HG02642 (cell line): ENCODE data around the gene STX10.
"Not testable (repeated sequence)": the region's sequence is repeated elsewhere in the genome, so short reads cannot be mapped to it uniquely, and the experiment has no call there.

Experiments used
- ATAC-seq: cut with Tn5 transposase; IDR thresholded peaks from one replicate; pipeline ENCODE4 v1.9.1; 2021; ENCODE audit warnings: mild to moderate bottlenecking; ENCODE audit not compliant: unreplicated experiment, poor library complexity

STX10 gene, protein sequence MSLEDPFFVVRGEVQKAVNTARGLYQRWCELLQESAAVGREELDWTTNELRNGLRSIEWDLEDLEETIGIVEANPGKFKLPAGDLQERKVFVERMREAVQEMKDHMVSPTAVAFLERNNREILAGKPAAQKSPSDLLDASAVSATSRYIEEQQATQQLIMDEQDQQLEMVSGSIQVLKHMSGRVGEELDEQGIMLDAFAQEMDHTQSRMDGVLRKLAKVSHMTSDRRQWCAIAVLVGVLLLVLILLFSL

DNA sequence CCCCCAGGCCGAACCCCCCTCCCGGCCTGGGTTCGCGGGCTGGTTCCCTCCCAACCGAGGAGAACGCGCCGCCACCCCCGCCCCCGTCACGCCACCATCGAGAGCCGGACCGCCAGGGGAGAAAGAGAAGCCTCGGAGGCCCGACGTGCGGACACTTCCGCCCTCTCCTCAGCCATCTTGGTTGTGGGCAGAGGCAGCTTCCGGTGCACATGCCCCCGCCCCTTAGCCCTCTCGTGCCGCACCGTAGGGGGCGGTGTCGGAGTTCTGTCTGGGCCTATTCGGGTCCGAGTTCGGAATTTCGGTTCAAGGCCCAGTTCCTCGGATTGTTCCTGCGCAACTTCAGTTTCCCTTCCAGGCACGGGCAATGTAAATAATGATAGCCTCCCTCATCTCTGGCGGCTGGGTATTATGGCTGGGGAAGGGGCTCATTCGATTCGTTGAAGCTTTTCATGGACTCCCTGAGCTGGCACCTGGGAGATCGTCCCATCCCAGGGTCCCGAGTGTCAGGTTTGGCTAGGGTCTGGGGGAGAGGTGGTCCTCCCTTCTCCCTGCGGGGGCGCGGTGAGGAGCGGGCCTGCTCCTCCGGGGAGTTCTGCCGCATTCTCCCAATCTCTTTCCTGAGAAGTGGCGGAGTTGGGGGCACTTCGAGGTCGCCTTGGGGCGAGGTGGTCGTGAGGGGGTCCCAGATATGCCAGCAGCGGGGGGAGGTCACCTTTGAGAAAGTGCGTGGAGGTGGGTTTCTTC, at the start of gene STX10, which contains the start of gene IER2:
Gene STX10 (minus strand): TSS at position 189 of the 744 bp plus-strand sequence. CDS start 202 bp downstream, outside the sequence.
Gene IER2 (plus strand): TSS at position 225 of the 744 bp plus-strand sequence. CDS start 2,776 bp downstream, outside the sequence.
- peak; percentile 40 for ATAC-seq

DNA sequence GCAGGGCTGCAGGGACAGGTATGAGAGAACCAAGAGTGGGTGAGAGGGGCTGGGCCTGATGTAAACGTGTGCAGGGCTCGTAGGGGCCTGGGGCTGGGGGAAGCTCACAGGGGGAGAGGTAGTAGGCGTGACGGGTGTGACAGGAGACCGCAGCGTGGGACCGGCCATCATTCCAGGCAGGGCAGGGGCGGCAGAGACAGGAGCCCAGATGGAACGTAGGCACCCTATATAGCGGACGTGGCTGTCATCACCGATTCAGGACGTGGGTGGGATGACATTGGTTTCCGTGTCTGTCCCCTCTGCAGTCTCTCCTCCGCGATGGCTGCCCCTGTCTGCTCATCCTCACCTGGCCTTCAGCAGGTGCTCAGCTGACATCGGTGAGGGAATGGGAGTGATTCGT, 48.5 kb upstream of the STX10 start:
- ATAC-seq = no peak

- no peak for ATAC-seq
Observed at GRCh38 chr19:13195678-13196077, 45.5 kb upstream of the STX10 start.

GRCh38 chr19:13190781-13191540, 40.8 kb upstream of the STX10 start:
- no peak for ATAC-seq

GRCh38 chr19:13189600-13189999, 39.4 kb upstream of the STX10 start:
- ATAC-seq = no peak

- ATAC-seq = no peak
Observed at GRCh38 chr19:13187419-13187818, 37.2 kb upstream of the STX10 start.

DNA sequence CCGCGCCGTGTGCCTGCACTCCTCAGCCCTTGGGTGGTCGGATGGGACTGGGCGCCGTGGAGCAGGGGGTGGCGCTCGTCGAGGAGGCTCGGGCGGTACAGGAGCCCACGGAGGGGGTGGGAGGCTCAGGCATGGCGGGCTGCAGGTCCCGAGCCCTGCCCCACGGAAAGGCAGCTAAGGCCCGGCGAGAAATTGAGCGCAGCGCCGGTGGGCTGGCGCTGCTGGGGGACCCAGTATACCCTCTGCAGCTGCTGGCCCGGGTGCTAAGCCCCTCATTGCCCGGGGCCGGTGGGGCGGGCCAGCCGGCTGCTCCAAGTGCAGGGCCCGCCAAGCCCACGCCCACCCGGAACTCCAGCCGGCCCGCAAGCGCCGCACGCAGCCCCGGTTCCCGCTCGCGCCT, 36.5 kb upstream of the STX10 start:
- ATAC-seq = not testable (repeated sequence)

DNA sequence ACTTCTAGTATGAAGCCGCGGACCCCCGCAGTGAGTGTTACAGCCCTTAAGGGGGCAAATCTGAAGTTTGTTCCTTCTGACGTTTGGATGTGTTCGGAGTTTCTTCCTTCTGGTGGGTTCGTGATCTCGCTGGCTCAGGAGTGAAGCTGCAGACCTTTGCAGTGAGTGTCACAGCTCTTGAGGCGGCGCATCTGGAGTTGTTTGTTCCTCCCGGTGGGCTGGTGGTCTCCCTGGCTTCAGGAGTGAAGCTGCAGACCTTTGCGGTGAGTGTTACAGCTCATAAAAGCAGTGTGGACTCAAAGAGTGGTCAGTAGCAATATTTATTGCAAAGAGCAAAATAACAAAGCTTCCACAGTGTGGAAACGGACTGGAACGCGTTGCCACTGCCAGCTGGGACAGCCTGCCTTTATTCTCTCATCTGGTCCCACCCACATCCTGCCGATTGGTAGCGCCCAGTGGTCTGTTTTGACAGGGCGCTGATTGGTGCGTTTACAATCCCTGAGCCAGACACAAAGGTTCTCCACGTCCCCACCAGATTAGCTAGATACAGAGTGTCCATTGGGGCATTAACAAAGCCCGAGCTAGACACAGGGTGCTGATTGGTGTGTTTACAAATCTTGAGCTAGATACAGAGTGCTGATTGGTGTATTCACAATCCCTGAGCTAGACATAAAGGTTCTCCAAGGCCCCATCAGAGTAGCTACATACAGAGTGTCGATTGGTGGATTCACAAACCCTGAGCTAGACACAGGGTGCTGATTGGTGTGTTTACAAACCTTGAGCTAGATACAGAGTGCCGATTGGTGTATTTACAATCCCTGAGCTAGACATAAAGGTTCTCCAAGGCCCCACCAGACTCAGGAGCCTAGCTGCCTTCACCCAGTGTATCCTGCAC, 35.8 kb upstream of the STX10 start:
- not testable (repeated sequence) for ATAC-seq

GRCh38 chr19:13184926-13185325, 34.8 kb upstream of the STX10 start:
- ATAC-seq = not testable (repeated sequence)

DNA sequence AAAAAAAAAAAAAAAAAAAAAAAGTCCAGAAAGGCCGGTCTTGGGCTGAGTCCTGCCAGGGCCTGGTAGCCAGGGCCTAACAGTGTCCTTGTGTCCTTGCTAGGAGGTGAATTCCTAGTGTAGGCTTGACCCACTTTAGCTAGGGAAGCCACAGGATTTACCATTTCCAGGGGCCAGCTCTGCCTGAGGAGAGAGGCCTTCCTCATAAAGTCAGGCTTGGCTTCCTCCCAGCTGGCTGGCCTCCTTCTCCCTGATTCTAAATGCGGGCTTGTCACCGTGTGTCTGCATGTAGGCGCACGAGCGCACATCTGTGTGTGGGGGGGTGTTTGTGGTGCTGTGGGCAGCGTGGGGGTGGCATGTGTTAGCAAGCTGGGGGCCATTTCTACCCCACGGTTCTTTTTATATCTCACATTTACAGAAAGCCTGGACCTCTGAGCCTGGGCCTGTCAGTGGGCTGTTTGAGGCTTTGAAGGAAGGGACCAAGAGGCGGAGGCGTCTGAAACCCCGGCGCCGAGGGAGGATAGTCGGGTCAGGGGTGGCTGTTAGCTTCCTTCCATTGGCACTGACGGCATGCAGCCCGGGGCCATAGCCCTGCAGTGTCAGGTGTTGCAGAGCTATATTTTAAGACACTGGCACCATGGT, 31.7 kb upstream of the STX10 start:
- no peak for ATAC-seq

GRCh38 chr19:13178291-13178690, 28.1 kb upstream of the STX10 start:
- ATAC-seq = not testable (repeated sequence)

GRCh38 chr19:13177584-13177983, 27.4 kb upstream of the STX10 start:
- not testable (repeated sequence) for ATAC-seq

- no peak for ATAC-seq
Observed at GRCh38 chr19:13176345-13176744, 26.2 kb upstream of the STX10 start.

DNA sequence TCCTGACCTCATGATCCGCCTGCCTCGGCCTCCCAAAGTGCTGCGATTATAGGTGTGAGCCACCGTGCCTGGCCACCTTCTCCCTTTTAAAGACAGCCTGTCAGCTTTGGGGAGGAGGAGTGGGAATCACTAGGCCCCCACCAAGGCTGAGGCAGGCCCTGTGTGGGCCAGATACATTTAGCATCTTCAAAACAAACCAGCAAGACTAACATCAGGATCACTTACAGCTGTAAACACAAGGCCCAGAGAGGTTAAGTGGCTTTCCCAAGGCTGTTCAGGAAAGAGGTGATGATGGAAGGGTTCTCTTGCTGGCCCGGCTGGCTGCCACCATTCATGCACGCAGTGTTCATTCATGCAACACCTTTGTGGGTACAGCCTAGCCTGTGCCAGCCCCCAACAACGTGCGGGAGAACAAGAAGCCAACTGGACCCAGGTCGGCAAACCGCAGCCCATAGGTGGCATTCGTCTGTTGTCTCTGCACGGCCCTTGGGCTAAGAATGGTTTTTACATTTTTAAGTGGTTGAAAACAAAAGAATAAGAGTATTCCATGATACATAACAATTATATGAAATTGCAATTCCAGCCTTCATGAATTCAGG, 23.1 kb upstream of the STX10 start:
- no peak for ATAC-seq

DNA sequence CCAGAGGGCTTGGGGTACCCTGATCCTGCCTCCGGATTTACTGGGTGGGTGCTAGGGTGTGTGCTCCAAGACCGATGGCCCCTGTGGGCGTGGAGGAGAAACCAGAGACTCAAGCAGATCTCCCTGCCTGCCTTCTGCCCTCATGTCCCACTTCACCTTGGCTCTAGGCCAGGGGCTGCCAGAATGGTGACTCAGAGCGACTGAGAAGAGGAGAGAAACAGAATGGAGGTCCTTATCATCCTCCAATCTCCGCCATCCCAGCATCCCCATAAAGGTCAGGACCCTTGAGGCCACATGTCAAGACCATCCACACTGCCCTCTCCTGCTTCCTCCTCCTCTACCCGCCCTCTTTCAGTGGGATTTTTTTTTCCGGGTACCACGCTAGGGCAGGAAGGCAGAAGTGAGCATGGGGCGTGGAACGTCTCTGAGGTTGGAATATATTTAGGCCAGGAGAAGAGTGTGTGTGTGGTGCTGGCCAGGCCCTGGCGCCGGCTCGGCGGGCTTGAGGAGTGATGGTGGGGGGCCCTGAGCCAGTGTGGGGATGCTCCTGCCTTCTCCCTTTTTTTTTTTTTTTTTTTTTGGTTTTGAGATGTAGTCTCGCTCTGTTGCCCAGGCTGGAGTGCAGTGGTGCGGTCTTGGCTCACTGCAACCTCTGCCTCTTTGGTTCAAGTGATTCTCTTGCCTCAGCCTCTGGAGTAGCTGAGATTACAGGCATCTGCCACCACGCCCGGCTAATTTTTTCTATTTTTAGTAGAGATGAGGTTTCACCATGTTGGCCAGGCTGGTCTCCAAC, 22.4 kb upstream of the STX10 start:
- ATAC-seq = no peak

DNA sequence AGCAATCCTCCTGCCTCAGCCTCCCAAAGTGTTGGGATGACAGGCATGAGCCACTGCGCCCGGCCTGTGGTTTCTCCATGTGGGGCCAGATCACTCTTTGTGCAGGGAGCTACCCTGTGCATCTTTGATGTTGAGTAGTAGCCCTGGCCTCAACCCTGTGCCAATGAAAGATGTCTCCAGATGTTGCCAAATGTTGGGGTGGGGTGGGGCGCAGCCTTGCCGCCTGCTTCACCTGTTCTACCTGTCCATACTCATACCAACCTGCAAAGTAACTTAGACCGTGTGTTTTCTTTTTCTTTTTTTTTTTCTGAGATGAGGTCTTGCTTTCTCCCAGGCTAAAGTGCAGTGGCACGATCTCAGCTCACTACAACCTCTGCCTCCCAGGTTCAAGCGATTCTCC, 21.0 kb upstream of the STX10 start:
- ATAC-seq = no peak

- no peak for ATAC-seq
Observed at GRCh38 chr19:13169769-13170168, 19.6 kb upstream of the STX10 start.

GRCh38 chr19:13166151-13166550, 16.0 kb upstream of the STX10 start:
- not testable (repeated sequence) for ATAC-seq
